Common myeloid progenitor, CD34-positive (primary cell): ENCODE data around the gene PHOX2A.
"Not testable (repeated sequence)": the region's sequence is repeated elsewhere in the genome, so short reads cannot be mapped to it uniquely, and the experiment has no call there.

ENCODE experiments used
- CTCF ChIA-PET: fragments of 350-600 bp; sonication (Branson Sonifier 250); formaldehyde crosslinking; loops from one replicate; lab custom pipeline; 2021; ENCODE audit warnings: antibody characterized with exemption; lab: Charles Lee
- POLR2A ChIA-PET: fragments of 350-600 bp; sonication (Branson Sonifier 250); formaldehyde crosslinking; loops from one replicate; lab custom pipeline; 2021; ENCODE audit warnings: antibody characterized with exemption; lab: Charles Lee
- DNase-seq, 3 donors: peaks; one replicate each; pipeline versions ENCODE4 v3.0.0 to v3.0.0-alpha.2; 2013
- H3K27ac ChIP-seq, 2 experiments: 1 replicate in 1 of 2; 2 replicates in 1 of 2; pipeline ENCODE4 v1.7.0; 2013; ENCODE audit warnings: inconsistent platforms in 2 of 2, low read length in 2 of 2, mild to moderate bottlenecking in 2 of 2, low read depth in 1 of 2, moderate library complexity in 1 of 2; ENCODE audit not compliant: severe bottlenecking in 2 of 2, insufficient read depth in 1 of 2, poor library complexity in 1 of 2
- H3K27me3 ChIP-seq, 5 experiments: replicated peaks in 2 of 5; 1 replicate in 3 of 5; 2 replicates in 2 of 5; pipeline versions ENCODE4 v1.6.1 to v1.7.0; 2013; ENCODE audit warnings: low read length in 4 of 5, mild to moderate bottlenecking in 2 of 5, moderate library complexity in 2 of 5, inconsistent platforms in 1 of 5; ENCODE audit not compliant: insufficient read depth in 5 of 5, control insufficient read depth in 4 of 5
- H3K36me3 ChIP-seq, 4 experiments: 1 replicate in 2 of 4; 2 replicates in 2 of 4; pipeline versions ENCODE4 v1.6.1 to v1.7.0; 2013; ENCODE audit warnings: low read length in 3 of 4, control low read depth in 1 of 4, mild to moderate bottlenecking in 1 of 4; ENCODE audit not compliant: control insufficient read depth in 4 of 4, insufficient read depth in 4 of 4
- H3K4me1 ChIP-seq, 4 experiments: 1 replicate in 3 of 4; 2 replicates in 1 of 4; pipeline versions ENCODE4 v1.6.1 to v1.7.1; 2013; ENCODE audit warnings: low read length in 3 of 4, mild to moderate bottlenecking in 3 of 4, control low read depth in 1 of 4, inconsistent platforms in 1 of 4, moderate library complexity in 1 of 4; ENCODE audit not compliant: control insufficient read depth in 4 of 4, insufficient read depth in 4 of 4; ENCODE audit errors: control extremely low read depth in 1 of 4
- H3K4me3 ChIP-seq, 7 experiments: 1 replicate in 4 of 7; 2 replicates in 3 of 7; pipeline versions ENCODE4 v1.5.1 to v1.7.0; 2013; ENCODE audit warnings: mild to moderate bottlenecking in 7 of 7, low read length in 6 of 7, moderate library complexity in 6 of 7, inconsistent platforms in 2 of 7, low read depth in 2 of 7, control low read depth in 1 of 7; ENCODE audit not compliant: insufficient read depth in 4 of 7, control insufficient read depth in 1 of 7; ENCODE audit errors: extremely low read depth in 1 of 7
- H3K9me3 ChIP-seq, 5 experiments: 1 replicate in 4 of 5; 2 replicates in 1 of 5; pipeline versions ENCODE4 v1.6.1 to v1.7.1; 2013; ENCODE audit warnings: low read length in 4 of 5, mild to moderate bottlenecking in 2 of 5, inconsistent platforms in 1 of 5, low read depth in 1 of 5, moderate library complexity in 1 of 5; ENCODE audit not compliant: control insufficient read depth in 4 of 5, insufficient read depth in 2 of 5; ENCODE audit errors: control extremely low read depth in 1 of 5
- WGBS: methylation state at CpG from one replicate; pipeline ENCODE4 v1.1.5; 2013; ENCODE audit not compliant: insufficient coverage; 5-methylcytosine and 5-hydroxymethylcytosine counted together

The PHOX2A gene

DNA sequence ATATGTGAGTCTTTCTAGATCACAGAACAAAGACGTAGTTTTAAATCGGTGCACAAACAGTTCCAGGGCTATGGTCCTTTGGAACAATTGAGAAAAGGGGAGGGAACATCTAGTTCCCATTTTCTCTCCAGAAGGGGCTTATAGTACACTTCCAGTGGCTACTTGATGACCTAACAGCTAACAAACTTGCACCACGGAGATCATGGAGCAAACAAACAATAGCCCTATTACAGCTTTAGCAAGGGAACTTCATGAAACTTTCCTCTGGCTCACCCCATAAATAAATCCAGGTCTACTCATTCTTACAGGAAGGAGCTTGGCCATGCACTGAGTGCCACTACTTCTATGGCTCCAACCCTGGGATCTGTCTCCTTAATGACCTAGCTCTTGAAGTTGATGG is 35.7 kb downstream of the PHOX2A start:
- WGBS, result 80% methylated on average over 3 of the region's 3 CpGs
- peaks cover 0 to 10% (median 4%) of the 10 kb centered on the region in 4 experiments for H3K4me1 ChIP-seq
- DNase-seq, result no peak
- CTCF ChIA-PET, result interaction anchor here (1.0 to 1.5 kb wide), 2 partner anchors 11 to 14 kb away, joined by 3 to 4 read pairs; no protein-coding TSS in a partner anchor
- no peak overlapping the region for H3K27ac ChIP-seq
- H3K9me3 ChIP-seq, result peaks cover 0 to 6% (median 2%) of the 10 kb centered on the region in 5 experiments
- no peaks in the 10 kb centered on the region for H3K36me3 ChIP-seq
- POLR2A ChIA-PET, result no interaction called here
- no peak overlapping the region for H3K4me3 ChIP-seq
- no peaks in the 10 kb centered on the region for H3K27me3 ChIP-seq

DNA sequence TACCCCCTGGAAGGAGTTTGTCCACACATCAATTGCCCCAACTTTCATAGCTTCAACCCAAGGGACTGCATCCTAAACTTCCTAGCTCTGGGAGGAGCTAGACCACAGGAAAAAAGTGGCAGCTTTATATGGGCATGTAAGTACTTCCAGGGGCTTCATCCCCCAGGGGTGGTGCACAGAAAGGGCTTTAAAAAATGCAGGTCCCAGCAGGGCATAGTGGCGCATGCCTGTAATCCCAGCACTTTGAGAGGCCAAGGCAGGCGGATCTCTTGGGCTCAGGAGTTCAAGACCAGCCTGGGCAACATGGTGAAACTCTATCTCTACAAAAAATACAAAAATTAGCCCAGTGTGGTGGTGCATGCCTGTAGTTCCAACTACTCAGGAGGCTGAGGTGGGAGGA is 37.2 kb downstream of the PHOX2A start:
- POLR2A ChIA-PET, result interaction anchor here (0.6 to 1.1 kb wide), 2 partner anchors 10 to 42 kb away, joined by 3 read pairs; no protein-coding TSS in a partner anchor
- 100% methylated on average over 2 of the region's 2 CpGs for WGBS
- not testable (repeated sequence) for H3K9me3 ChIP-seq, H3K4me3 ChIP-seq, DNase-seq, H3K4me1 ChIP-seq, H3K27me3 ChIP-seq, H3K27ac ChIP-seq, H3K36me3 ChIP-seq
- CTCF ChIA-PET, result interaction anchor here (1.4 to 1.5 kb wide), 2 partner anchors 23 to 208 kb away, joined by 6 read pairs; no protein-coding TSS in a partner anchor

DNA sequence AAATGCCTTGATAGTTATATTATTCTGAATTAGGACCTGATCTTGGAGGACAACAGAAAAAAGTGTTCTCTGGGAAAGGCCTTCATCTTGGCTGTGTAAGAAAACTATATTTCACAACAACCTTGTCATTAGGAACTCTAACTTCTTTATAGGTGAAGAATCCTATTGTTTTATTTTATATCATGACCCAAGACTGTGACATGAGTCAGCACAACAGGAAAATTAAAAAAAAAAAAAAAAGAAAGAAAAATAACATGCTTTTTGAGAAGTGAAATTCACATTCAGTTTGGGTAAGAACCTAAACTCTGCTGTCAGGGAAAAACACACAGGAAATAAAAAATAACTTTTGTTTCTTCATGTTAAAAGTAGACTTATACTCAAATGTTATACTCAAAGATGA is 39.1 kb downstream of the PHOX2A start:
- peak in 2 of 3 donors; percentile 23 to 36 for DNase-seq
- no peaks in the 10 kb centered on the region for H3K27me3 ChIP-seq
- H3K36me3 ChIP-seq, result no peaks in the 10 kb centered on the region
- POLR2A ChIA-PET, result no interaction called here
- no peak overlapping the region for H3K4me3 ChIP-seq
- CTCF ChIA-PET, result interaction anchor here (0.6 to 1.4 kb wide), 5 partner anchors 9 to 32 kb away, joined by 3 read pairs; partner anchors contain the start of gene FOLR2
- H3K27ac ChIP-seq, result no peak overlapping the region
- H3K4me1 ChIP-seq, result peaks cover 0 to 10% (median 4%) of the 10 kb centered on the region in 4 experiments
- peaks cover 0 to 6% (median 2%) of the 10 kb centered on the region in 5 experiments for H3K9me3 ChIP-seq

GRCh38 chr11:72203163-72203562 is 40.8 kb downstream of the PHOX2A start:
- no CpG with 5 or more reads among the region's 2 CpGs for WGBS
- POLR2A ChIA-PET, result no interaction called here
- Histone ChIP-seq H3K4me3 (no peak overlapping the region), H3K9me3 (no peaks in the 10 kb centered on the region), H3K27me3 (no peaks in the 10 kb centered on the region), H3K36me3 (no peaks in the 10 kb centered on the region), H3K4me1 (peaks cover 0 to 5% (median 3%) of the 10 kb centered on the region in 4 experiments), H3K27ac (no peak overlapping the region)
- no peak for DNase-seq
- CTCF ChIA-PET, result interaction anchor here (1.2 to 1.6 kb wide), 2 partner anchors 20 to 69 kb away, joined by 3 read pairs; no protein-coding TSS in a partner anchor

DNA sequence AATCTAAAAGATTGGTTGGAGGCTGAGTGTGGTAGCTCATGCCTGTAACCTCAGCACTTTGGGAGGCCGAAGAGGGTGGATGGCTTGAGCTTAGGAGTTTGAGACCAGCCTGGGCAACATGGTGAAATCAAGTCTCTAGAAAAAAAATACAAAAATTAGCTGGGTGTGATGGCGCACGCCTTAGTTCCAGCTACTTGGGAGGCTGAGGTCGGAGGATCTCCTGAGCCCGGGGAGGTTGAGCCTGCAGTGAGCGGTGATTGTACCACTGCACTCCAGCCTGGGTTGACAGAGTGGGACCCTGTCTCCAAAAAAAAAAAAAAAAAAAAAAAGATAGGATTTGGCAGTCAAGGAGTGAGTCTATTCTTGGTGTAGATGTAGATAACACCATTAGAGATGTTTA is 41.4 kb downstream of the PHOX2A start:
- Histone ChIP-seq H3K27ac (no peak overlapping the region), H3K4me1 (peaks cover 0 to 5% (median 3%) of the 10 kb centered on the region in 4 experiments), H3K27me3 (no peaks in the 10 kb centered on the region), H3K4me3 (no peak overlapping the region), H3K9me3 (no peaks in the 10 kb centered on the region), H3K36me3 (no peaks in the 10 kb centered on the region)
- CTCF ChIA-PET, result interaction anchor here (1.6 kb wide), 1 partner anchor 19 kb away, joined by 3 read pairs; no protein-coding TSS in a partner anchor
- 97% methylated on average over 5 of the region's 6 CpGs for WGBS
- no peak for DNase-seq
- POLR2A ChIA-PET, result no interaction called here

DNA sequence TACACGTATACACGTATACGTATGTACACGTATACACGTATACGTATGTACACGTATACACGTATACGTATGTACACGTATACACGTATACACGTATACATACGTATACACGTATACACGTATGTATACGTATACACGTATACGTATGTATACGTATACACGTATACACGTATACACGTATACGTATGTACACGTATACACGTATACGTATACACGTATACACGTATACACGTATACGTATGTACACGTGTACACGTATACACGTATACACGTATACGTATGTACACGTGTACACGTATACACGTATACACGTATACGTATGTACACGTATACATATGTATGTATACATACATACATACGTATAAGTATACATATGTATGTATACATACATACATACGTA is 42.5 kb downstream of the PHOX2A start:
- POLR2A ChIA-PET, H3K4me1 ChIP-seq, CTCF ChIA-PET, DNase-seq, H3K36me3 ChIP-seq, H3K4me3 ChIP-seq, H3K9me3 ChIP-seq, H3K27ac ChIP-seq, H3K27me3 ChIP-seq: not testable (repeated sequence)
- WGBS, result 96% methylated on average over 22 of the region's 43 CpGs

DNA sequence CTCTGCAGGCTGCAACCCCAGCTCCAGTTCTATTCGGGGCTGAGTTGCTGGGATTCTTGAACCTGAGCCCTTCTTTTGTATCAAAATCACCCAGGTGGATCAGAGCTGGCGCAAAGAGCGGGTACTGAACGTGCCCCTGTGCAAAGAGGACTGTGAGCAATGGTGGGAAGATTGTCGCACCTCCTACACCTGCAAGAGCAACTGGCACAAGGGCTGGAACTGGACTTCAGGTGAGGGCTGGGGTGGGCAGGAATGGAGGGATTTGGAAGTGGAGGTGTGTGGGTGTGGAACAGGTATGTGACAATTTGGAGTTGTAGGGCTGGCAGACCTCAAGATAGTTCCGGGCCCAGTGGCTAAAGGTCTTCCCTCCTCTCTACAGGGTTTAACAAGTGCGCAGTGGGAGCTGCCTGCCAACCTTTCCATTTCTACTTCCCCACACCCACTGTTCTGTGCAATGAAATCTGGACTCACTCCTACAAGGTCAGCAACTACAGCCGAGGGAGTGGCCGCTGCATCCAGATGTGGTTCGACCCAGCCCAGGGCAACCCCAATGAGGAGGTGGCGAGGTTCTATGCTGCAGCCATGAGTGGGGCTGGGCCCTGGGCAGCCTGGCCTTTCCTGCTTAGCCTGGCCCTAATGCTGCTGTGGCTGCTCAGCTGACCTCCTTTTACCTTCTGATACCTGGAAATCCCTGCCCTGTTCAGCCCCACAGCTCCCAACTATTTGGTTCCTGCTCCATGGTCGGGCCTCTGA is 48.3 kb downstream of the PHOX2A start:
- whole genome bisulfite sequencing, result 98% methylated on average over 8 of the region's 12 CpGs
- POLR2A ChIA-PET, result interaction anchor here (0.6 to 0.8 kb wide), 2 partner anchors 9 to 11 kb away, joined by 3 to 4 read pairs; no protein-coding TSS in a partner anchor

More for the DNA sequence above, 48.3 kb downstream of the PHOX2A start:
- no peaks in the 10 kb centered on the region for H3K4me1 ChIP-seq
- H3K27me3 ChIP-seq, result no peaks in the 10 kb centered on the region
- no peaks in the 10 kb centered on the region for H3K9me3 ChIP-seq
- H3K27ac ChIP-seq, result no peak overlapping the region
- DNase-seq, result no peak
- no peak overlapping the region for H3K4me3 ChIP-seq
- H3K36me3 ChIP-seq, result no peaks in the 10 kb centered on the region
- CTCF ChIA-PET, result interaction anchor here (0.7 to 1.3 kb wide), 2 partner anchors 10 to 12 kb away, joined by 3 to 6 read pairs; no protein-coding TSS in a partner anchor
